HEK293T (cell line): ENCODE measurements around the gene UPK2.

ENCODE experiments used
- CTCF ChIA-PET: fragments of 350-600 bp; formaldehyde crosslinking; extraction: SDS; loops from one replicate; lab custom pipeline; 2021; ENCODE audit warnings: antibody characterized with exemption, inconsistent platforms; lab: Yijun Ruan, JAX
- POLR2A ChIA-PET: fragments of 350-600 bp; formaldehyde crosslinking; extraction: SDS; loops from one replicate; lab custom pipeline; 2020; ENCODE audit warnings: antibody characterized with exemption, inconsistent platforms; lab: Yijun Ruan, JAX
- DNase-seq: peaks from one replicate; pipeline ENCODE4 v3.0.0; 2012; ENCODE audit warnings: mixed read lengths; ENCODE audit errors: extremely low spot score
- ARNT ChIP-seq: fragments of 450-650 bp; IDR thresholded peaks from 2 replicates; pipeline ENCODE4 v1.6.1; 2017; ENCODE audit warnings: mild to moderate bottlenecking
- BHLHE40 ChIP-seq: fragments of 450-650 bp; IDR thresholded peaks from 2 replicates; pipeline ENCODE4 v1.6.1; 2016; ENCODE audit warnings: mild to moderate bottlenecking, moderate library complexity, borderline replicate concordance
- CTBP1 ChIP-seq: fragments of 450-650 bp; IDR thresholded peaks from 2 replicates; pipeline ENCODE4 v1.6.1; 2016; ENCODE audit warnings: borderline replicate concordance
- ELF4 ChIP-seq: fragments of 450-650 bp; IDR thresholded peaks from 2 replicates; pipeline ENCODE4 v1.6.1; 2017; ENCODE audit warnings: antibody characterized with exemption
- FOXA1 ChIP-seq: fragments of 450-650 bp; IDR thresholded peaks from 2 replicates; pipeline ENCODE4 v1.6.1; 2016; ENCODE audit warnings: mild to moderate bottlenecking
- FOXK2 ChIP-seq: fragments of 450-650 bp; IDR thresholded peaks from 2 replicates; pipeline ENCODE4 v1.6.1; 2016; ENCODE audit warnings: mild to moderate bottlenecking
- FOXM1 ChIP-seq: fragments of 450-650 bp; IDR thresholded peaks from 2 replicates; pipeline ENCODE4 v1.6.1; 2017; ENCODE audit warnings: mild to moderate bottlenecking, borderline replicate concordance
- HDGF ChIP-seq: fragments of 450-650 bp; IDR thresholded peaks from 2 replicates; pipeline ENCODE4 v1.6.1; 2017; ENCODE audit warnings: antibody characterized with exemption, borderline replicate concordance
- L3MBTL2 ChIP-seq: fragments of 450-650 bp; conservative IDR thresholded peaks from 2 replicates; pipeline ENCODE4 v1.6.1; 2016; ENCODE audit warnings: mild to moderate bottlenecking
- LEF1 ChIP-seq: fragments of 450-650 bp; IDR thresholded peaks from 2 replicates; pipeline ENCODE4 v1.6.1; 2017; ENCODE audit warnings: mild to moderate bottlenecking, borderline replicate concordance
- NFRKB ChIP-seq: fragments of 450-650 bp; IDR thresholded peaks from 2 replicates; pipeline ENCODE4 v1.6.1; 2016; ENCODE audit warnings: mild to moderate bottlenecking, moderate library complexity
- PKNOX1 ChIP-seq: fragments of 450-650 bp; IDR thresholded peaks from 2 replicates; pipeline ENCODE4 v1.6.1; 2016
- SP1 ChIP-seq: fragments of 450-650 bp; IDR thresholded peaks from 2 replicates; pipeline ENCODE4 v1.6.1; 2017
- SUZ12 ChIP-seq: fragments of 450-650 bp; IDR thresholded peaks from 2 replicates; pipeline ENCODE4 v1.6.1; 2016; ENCODE audit warnings: mild to moderate bottlenecking
- TARDBP ChIP-seq: fragments of 450-650 bp; IDR thresholded peaks from 2 replicates; pipeline ENCODE4 v1.6.1; 2016
- ZNF384 ChIP-seq: fragments of 450-650 bp; IDR thresholded peaks from 2 replicates; pipeline ENCODE4 v1.6.1; 2016

UPK2 gene

DNA sequence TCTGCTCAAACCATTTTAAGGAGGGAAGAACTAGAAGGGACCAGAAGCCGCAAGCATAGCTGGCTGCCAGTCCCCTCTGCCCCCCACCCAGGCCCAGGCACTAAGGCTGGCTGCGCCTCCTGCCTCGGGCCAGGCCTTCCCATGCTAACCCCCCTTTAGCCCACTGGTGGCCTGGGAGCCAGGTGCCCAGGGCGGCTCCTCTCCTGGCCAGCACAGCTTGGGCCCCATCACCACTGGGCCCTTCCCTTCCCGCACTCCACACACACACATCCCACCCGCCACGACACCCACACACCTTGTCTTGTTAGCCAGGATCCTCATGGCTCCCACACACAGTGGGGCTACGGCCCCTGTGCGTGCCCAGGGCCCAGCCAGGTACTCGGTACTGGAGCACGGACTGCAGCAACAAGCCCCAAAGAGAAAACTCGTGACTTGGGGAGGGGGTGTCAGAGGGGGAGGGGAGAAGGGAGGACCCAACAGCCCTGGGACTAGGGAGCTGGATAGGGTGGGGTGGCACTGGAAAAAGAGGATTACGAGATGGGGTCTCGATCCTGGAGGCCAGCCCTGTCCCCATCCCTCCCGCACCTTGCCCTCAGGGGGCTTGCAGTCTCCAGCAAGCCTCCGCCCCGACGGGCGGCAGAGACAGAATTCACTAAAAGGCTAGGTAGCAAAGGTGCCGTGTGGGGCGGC is 46.3 kb upstream of the UPK2 start:
- POLR2A ChIA-PET, result interaction anchor here (0.9 to 6.6 kb wide), 8 partner anchors 13 to 118 kb away, joined by 3 to 50 read pairs (median 6); partner anchors contain the start of genes BCL9L and DDX6
- DNase-seq, result no peak
- TF ChIP-seq CTBP1, result no peak
- TF ChIP-seq FOXA1, result no peak
- TF ChIP-seq ARNT, result no peak
- no peak for TF ChIP-seq SUZ12
- TF ChIP-seq TARDBP, result no peak
- no peak for TF ChIP-seq BHLHE40
- no peak for TF ChIP-seq NFRKB
- TF ChIP-seq LEF1, result no peak
- CTCF ChIA-PET, result interaction anchor here (0.5 to 2.8 kb wide), 7 partner anchors 13 to 119 kb away, joined by 3 to 19 read pairs (median 4); partner anchors contain the start of genes BCL9L and DDX6

DNA sequence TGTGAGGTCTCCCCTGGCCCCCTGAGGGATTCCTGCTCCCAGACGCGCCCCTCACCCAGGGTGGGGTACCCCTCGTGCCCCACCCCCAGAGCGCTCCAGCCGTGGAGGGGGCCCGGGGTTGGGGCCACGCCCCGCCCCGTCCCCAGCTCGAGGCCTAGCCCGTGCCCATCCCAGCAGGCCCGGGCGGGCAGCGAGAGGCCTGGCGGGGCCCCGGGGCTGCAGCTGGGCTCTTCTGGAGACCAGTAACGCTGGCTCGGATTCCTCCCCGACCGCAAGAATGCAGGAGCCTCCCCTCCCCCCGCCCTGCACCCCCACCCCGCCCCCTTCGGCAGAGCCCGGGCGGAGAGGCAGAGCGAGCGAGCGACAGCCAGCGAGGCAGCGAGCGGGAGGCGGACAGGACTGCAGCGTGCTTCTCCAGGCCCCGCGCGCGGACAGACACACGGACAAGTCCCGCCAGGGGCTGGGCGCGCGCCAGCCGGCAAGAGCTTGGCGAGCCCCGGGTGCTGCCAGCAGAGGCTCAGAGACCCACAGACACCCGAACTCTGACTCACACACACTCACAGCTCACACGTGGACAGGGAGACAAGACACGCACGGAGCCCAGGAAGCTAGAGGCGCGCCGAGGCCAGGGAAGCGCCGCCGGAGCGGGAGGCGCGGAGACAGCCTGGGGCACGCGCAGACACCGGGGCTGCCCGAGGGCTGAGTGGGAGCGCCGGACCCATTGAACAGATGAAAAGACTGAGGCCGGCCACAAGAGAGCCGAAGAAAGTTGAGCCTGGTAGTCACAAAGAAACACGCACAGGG is 45.6 kb upstream of the UPK2 start:
- TF ChIP-seq ELF4, result no peak
- TF ChIP-seq FOXK2, result no peak
- TF ChIP-seq HDGF, result no peak
- no peak for TF ChIP-seq CTBP1
- TF ChIP-seq BHLHE40, result no peak
- no peak for TF ChIP-seq ZNF384
- TF ChIP-seq PKNOX1, result no peak
- no peak for TF ChIP-seq TARDBP
- no peak for TF ChIP-seq ARNT
- no peak for TF ChIP-seq SP1
- CTCF ChIA-PET, result interaction anchor here (0.5 to 2.8 kb wide), 2 partner anchors 14 to 20 kb away, joined by 3 to 19 read pairs; no protein-coding TSS in a partner anchor
- POLR2A ChIA-PET, result interaction anchor here (1.0 to 6.6 kb wide), 5 partner anchors 15 to 118 kb away, joined by 3 to 50 read pairs (median 3); partner anchors contain the start of gene BCL9L
- no peak for DNase-seq

DNA sequence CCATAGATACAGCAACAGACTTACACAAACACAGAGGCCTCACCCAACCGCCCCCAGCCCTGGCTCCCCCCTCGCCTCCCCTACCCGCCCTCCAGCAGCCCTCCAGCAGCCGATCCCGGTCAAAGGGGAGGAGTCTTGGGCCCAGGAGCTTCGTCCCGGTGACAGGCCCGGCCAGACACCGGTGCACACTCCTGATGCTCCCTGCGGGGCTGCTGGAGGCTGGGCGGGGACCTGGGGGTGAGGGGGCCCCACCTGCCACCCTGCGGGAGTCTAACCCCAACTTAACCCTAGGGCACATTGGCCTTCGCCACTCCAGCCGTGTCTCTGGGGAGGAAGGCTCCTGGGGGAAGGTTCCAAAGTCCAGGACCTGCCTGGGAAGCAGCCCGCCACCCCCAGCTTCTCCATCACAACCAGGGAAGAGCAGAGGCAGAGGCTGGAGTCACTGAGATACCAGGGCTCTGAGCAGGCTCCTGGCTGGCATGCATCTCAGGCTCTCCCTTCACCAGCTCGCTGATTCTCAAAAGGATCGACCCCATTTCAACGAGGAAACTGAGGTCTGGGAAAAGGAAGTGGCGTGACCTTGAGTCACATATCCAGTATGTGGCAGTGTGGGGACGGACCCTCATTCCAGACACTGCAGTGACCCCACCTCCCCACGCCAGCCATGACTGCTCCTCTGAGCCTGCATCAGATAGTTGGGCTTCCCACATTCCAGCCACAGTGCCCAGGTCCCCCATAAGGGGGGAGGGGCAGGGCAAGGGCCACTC is 44.8 kb upstream of the UPK2 start:
- TF ChIP-seq PKNOX1 (no peak), HDGF (no peak), SP1 (no peak), ZNF384 (no peak)
- DNase-seq, result no peak
- ChIA-PET CTCF (interaction anchor here (0.8 to 1.8 kb wide), 3 partner anchors 15 to 46 kb away, joined by 3 to 6 read pairs (median 5); partner anchors contain the start of gene BCL9L), POLR2A (interaction anchor here (1.0 to 6.6 kb wide), 5 partner anchors 14 to 120 kb away, joined by 3 to 50 read pairs (median 3); partner anchors contain the start of genes BCL9L and DDX6)

- POLR2A ChIA-PET, result interaction anchor here (0.7 to 6.6 kb wide), 4 partner anchors 10 to 183 kb away, joined by 3 to 50 read pairs (median 3); partner anchors contain the start of genes BCL9L and DDX6
- CTCF ChIA-PET, result interaction anchor here (0.7 to 1.8 kb wide), 4 partner anchors 14 to 45 kb away, joined by 3 to 6 read pairs (median 4); partner anchors contain the start of gene BCL9L
Observed at GRCh38 chr11:118911880-118912741, 44.0 kb upstream of the UPK2 start.

More at GRCh38 chr11:118911880-118912741, 44.0 kb upstream of the UPK2 start:
- TF ChIP-seq SUZ12, result no peak
- no peak for TF ChIP-seq HDGF
- TF ChIP-seq ZNF384, result no peak
- no peak for TF ChIP-seq ARNT
- no peak for TF ChIP-seq ELF4
- no peak for TF ChIP-seq FOXA1
- TF ChIP-seq LEF1, result no peak
- no peak for TF ChIP-seq FOXK2
- TF ChIP-seq FOXM1, result no peak
- no peak for TF ChIP-seq TARDBP
- no peak for TF ChIP-seq L3MBTL2
- no peak for TF ChIP-seq PKNOX1
- peak; percentile 36 for DNase-seq
